GM18517 (cell line): ENCODE measurements around the gene TBCD.

Experiments used
- ATAC-seq: cut with Tn5 transposase; IDR thresholded peaks from one replicate; pipeline ENCODE4 v1.9.1; 2021; ENCODE audit warnings: mild to moderate bottlenecking, moderate library complexity; ENCODE audit not compliant: unreplicated experiment

Gene TBCD

DNA sequence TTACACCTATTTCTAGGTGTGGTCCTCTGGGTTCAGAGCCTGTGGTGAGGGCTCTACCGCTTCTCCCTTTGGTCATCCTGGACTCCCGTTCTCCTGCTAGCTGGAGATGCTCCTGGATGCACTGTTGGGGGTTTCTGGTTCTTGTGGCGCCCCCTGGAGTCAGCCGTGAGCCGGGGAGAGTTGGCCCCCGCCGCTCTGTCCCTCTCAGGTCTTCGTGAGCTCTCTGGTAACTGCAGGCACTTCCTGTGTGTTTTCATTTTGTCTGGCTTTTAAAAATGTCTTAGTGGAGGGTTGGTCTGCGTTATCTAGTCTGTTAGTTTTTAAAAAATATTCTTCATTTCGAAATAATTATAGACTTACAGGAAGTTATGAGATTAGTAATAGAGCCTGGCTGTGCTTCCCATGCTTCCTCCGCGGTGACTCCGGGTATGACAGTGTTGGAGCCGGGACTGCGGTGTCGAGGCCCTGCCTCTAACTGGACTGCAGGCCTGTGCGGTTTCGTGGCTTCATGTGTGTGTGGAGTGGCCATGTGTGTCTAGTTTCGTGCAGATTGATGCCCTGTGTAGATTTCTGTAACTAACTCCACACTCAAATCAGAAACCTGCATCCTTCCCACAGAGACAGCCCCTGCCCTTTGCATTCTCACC, 166.0 kb downstream of the TBCD start:
- no peak for ATAC-seq

GRCh38 chr17:82918508-82918907, 166.6 kb downstream of the TBCD start:
- ATAC-seq = no peak

- ATAC-seq = no peak
Measured at GRCh38 chr17:82920150-82920549, 168.3 kb downstream of the TBCD start.

GRCh38 chr17:82920715-82921114, 168.8 kb downstream of the TBCD start:
- ATAC-seq = no peak

GRCh38 chr17:82921426-82921825, 169.6 kb downstream of the TBCD start:
- ATAC-seq = no peak

DNA sequence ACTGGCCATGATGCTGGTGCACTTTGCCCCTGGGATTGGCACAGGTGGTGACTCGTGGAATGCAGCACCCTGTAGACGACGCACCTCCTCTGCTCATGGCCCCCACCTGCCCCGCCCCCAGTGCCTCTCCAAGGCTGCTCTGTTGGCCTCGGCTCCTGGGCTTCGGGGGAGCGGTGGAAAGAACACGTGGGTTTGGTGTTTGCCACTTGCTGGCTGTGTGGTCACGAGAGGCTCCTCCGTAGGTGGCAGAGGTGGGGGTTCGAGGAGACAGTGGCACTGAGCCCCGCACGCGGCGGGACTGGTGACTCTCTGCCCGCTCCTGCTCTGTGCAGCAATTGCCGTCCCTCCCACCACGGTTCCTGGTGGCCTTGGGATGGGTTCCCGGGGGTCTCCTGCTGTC, 170.8 kb downstream of the TBCD start:
- ATAC-seq = no peak

DNA sequence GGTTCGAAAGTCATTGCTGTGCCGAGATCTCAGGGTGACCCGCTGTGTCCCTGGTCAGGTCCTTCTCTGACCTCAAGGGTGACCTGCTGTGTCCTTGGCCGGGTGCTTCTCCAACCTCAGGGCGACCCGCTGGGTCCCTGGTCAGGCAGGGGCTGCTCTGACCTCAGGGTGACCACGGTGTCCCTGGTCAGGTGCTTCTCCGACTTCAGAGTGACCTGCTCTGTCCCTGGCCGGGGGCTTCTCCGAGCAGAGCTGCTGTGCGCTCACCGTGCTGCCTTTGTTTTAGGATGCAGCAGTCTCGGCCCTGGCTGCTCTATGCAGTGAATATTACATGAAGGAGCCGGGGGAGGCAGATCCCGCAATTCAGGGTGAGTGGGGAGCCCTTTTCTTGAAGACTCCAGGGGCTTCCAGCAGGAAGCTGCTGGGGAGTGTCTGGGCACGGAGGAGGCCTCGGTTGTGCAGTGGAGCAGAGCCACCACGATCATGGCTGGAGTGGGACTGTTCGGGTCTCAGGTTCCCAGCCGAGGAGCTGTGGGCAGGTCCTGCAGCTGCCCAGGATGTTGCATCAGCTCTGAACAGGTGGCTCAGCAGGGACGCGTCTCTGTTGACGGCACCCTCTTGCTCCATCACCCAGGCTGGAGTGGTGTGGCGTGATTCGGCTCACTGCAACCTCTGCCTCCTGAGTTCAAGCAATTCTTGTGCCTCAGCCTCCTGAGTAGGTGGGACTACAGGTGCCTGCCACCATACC, 171.7 kb downstream of the TBCD start:
- no peak for ATAC-seq

DNA sequence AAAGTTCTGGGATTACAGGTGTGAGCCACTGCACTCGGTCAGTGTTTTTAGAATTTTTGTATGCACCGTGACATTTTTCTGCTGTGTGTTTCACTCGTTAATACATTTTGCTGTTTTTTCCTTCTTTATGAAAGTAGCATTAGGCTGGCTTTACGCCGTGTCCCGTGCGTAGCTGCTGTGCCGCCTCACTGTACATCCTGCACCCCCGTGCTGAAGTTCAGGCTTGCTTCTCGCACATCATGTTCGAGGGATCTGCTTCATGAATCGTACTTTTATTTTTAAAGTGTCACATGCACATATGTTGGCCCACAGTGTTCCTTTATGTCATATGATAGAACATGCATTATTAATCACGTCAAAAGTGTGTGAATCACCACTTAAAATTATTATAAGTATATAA, 172.3 kb downstream of the TBCD start:
- ATAC-seq = no peak

DNA sequence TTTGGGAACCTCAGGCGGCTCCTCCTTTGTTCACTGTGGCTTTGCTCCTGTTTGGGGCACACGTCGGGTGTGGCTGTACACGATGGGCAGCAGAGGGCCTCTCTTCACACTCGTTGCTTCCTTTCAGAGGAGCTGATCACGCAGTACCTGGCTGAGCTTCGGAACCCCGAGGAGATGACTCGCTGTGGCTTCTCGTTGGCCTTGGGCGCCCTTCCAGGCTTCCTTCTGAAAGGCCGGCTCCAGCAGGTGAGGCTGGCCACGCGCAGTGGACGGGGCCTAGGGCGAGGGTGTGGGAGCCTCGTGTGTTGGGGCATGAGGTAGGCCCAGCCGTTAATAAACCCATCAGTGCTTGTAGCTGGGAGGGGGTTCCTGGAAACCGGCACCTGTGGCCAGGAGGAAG, 172.9 kb downstream of the TBCD start:
- ATAC-seq = no peak

GRCh38 chr17:82925336-82925735, 173.5 kb downstream of the TBCD start:
- no peak for ATAC-seq

DNA sequence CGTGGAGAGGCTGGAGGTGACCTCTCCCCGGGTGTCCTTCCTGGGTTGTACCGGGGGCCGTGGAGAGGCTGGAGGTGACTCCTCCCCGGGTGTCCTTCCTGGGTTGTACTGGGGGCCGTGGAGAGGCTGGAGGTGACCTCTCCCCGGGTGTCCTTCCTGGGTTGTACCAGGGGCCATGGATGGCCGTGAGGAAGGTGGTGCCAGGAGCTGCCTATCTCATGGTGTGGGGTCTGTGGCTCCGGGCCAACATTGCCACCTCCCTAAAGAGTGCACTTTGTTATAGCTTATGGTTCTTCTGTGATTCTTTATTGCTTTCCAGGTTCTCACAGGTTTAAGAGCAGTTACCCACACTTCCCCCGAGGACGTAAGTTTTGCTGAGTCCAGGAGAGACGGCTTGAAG, 174.2 kb downstream of the TBCD start:
- ATAC-seq = no peak

- no peak for ATAC-seq
Measured at GRCh38 chr17:82926716-82927115, 174.9 kb downstream of the TBCD start.

GRCh38 chr17:82927311-82927660, 175.4 kb downstream of the TBCD start:
- ATAC-seq = no peak

GRCh38 chr17:82927661-82928601, 176.1 kb downstream of the TBCD start:
- ATAC-seq = no peak

DNA sequence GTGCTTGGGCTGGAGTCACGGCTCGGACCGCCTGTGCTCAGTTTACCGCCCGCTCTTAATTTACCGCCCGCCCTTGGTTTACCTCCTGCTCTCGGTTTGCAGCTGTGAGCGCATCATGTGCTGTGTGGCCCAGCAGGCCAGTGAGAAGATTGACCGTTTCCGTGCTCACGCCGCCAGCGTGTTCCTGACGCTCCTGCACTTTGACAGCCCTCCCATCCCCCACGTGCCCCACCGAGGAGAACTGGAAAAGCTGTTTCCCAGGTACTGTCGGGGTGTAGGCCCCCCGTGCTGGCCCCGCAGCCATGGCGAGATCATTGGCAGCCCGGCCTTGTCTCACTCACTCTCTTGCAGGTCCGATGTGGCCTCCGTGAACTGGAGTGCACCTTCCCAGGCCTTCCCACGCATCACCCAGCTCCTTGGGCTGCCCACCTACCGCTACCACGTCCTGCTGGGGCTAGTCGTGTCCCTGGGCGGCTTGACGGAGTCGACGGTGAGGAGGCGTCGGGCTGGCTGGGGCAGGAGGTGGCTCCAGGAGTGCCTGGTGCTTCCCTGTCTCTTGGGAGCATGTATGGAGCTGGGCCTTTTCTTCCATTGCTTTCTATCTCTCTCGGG, 177.3 kb downstream of the TBCD start:
- no peak for ATAC-seq

DNA sequence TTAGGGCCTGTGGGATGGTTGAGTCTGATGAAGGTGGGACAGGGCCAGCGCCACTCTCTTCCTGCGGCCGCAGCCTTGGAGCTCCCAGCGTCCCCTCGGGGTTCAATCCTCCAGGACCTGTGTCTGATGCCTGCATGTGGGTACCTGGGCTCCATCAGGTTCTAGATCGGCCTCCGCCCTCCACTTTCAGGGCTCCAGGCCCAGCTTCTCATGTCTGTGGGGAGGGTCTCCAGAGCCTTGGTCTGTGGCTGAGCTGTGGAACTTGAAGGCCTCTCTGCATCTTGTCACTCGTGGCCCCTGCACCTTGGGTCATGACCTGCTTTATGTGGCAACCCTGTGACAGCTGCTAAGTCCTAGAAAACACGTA, 177.8 kb downstream of the TBCD start:
- no peak for ATAC-seq

DNA sequence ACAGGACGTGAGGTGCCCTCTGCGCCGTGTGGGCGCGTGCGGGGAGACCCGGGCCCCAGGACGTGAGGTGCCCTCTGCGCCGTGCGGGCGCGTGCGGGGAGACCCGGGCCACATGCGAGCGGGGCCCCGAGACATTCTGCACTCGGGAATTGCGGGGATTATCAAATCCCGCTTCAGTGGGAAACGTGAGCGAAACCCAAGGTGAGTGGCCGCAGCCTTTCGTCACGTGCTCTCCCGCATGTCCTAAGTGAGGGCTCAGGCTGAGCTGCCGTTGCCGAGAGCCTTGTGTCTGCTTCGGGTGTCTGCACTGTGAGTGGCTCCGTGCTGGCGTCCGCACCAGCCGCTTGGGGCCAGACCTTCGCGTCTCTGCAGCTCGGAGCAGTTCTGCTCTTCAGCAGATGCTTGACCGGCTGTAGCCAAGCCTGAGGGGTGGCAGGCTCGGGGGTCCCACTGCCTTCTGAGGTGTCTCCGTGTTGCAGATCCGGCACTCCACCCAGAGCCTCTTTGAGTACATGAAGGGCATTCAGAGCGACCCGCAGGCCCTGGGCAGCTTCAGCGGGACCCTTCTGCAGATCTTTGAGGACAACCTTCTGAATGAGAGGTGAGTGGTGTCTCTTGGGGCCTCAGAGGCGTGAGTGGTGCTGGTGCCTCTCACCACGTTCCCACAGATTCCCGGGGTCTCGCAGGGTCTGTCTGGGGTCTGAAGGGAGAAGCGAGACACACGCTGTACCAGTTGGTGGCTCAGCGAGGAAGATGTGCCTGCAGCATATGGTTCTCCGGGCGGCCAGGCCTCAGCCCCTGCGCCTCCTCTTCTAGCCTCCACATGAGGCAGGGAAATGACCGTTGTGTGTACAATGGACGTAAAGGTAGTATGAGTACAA, 178.4 kb downstream of the TBCD start:
- ATAC-seq = no peak

- ATAC-seq = no peak
Measured at GRCh38 chr17:82930924-82931698, 179.2 kb downstream of the TBCD start.

DNA sequence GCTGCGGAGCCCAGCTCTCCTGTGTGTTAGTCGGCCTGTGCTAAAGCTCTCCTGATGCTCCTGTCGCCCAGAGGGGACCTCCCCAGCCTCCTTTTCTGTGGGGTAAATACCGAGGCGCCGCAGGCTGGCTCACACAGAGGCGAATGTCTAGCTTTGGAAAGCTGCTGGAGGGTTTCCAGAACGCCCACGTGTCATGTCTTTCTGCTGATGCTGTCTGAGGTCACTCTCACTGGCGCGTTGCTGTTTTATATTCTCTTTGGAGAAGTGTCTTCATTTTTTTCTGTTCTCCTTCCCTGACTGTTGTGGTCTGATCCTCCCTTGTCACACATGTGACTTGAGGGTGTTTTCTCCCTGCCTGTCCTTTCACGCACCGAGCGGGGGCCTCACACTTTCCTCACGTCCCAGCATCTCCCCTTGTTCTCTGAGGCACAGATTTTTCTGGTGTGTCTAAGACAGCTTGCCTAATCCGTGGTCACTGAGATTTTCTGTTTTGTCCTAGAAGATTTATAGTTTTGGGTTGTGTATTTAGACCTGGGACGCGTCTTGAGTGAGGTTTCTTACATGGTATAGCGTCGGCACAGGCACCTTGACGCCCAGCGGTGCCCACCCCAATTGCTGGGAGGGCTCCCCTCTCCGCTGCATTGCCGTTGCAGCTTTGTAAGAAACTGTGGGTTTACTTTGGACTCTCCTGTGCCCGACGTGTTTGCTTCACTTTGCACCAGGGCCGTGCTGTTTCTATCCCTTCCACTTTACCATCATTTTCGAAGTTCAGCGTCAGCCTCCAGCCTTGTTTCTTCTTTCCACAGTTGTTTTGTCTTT, 180.0 kb downstream of the TBCD start:
- no peak for ATAC-seq
